HepG2 (cell line): Measurements from ENCODE around the gene SRP68. TPM values are rescaled to one million over a fixed set of nuclear protein-coding genes. Genes with fewer than 3 reads are reported as not detected.

Experiments used
- ATF2 ChIP-seq: sonication (generic); formaldehyde crosslinking; IDR thresholded peaks from 2 replicates; pipeline ENCODE4 v1.4.0; 2020; ENCODE audit warnings: missing genetic modification reagents
- CEBPB ChIP-seq: IDR thresholded peaks from 2 replicates; pipeline ENCODE4 v1.6.1; 2011; ENCODE audit warnings: low read depth, low read length, improper control_type of control experiment, borderline replicate concordance
- CERS6 ChIP-seq: sonication (generic); formaldehyde crosslinking; IDR thresholded peaks from 2 replicates; pipeline ENCODE4 v1.5.0; 2020; ENCODE audit warnings: missing genetic modification reagents
- DNMT3B ChIP-seq: conservative IDR thresholded peaks from 2 replicates; pipeline ENCODE4 v1.6.1; 2016; ENCODE audit warnings: missing biosample characterization, control low read depth
- E2F1 ChIP-seq: sonication (generic); formaldehyde crosslinking; IDR thresholded peaks from 2 replicates; pipeline ENCODE4 v1.5.0; 2020; ENCODE audit warnings: missing genetic modification reagents
- HDAC1 ChIP-seq: sonication (generic); formaldehyde crosslinking; IDR thresholded peaks from 2 replicates; pipeline ENCODE4 v1.5.1; 2020; ENCODE audit warnings: mild to moderate bottlenecking, missing genetic modification reagents
- HMG20A ChIP-seq: IDR thresholded peaks from 2 replicates; pipeline ENCODE4 v1.6.1; 2016; ENCODE audit warnings: borderline replicate concordance
- HOXD1 ChIP-seq: sonication (generic); formaldehyde crosslinking; IDR thresholded peaks from 2 replicates; pipeline ENCODE4 v1.5.0; 2020; ENCODE audit warnings: missing genetic modification reagents
- KLF9 ChIP-seq: IDR thresholded peaks from 2 replicates; pipeline ENCODE4 v1.6.1; 2016; ENCODE audit warnings: low read depth
- NCOA5 ChIP-seq: sonication (generic); formaldehyde crosslinking; IDR thresholded peaks from 2 replicates; pipeline ENCODE4 v1.4.0; 2020; ENCODE audit warnings: missing genetic modification reagents
- RARG ChIP-seq: sonication (generic); formaldehyde crosslinking; IDR thresholded peaks from 2 replicates; pipeline ENCODE4 v1.4.0; 2020; ENCODE audit warnings: low read depth, mild to moderate bottlenecking, missing genetic modification reagents
- RFXANK ChIP-seq: IDR thresholded peaks from 2 replicates; pipeline ENCODE4 v1.6.1; 2016
- SNAPC2 ChIP-seq: sonication (generic); formaldehyde crosslinking; IDR thresholded peaks from 2 replicates; pipeline ENCODE4 v1.8.1; 2022; ENCODE audit warnings: mild to moderate bottlenecking, missing genetic modification reagents
- TEAD2 ChIP-seq: sonication (generic); formaldehyde crosslinking; IDR thresholded peaks from 2 replicates; pipeline ENCODE4 v1.9.0; 2021; ENCODE audit warnings: missing genetic modification reagents
- THAP8 ChIP-seq: sonication (generic); formaldehyde crosslinking; IDR thresholded peaks from 2 replicates; pipeline ENCODE4 v1.5.1; 2020; ENCODE audit warnings: missing genetic modification reagents, mild to moderate bottlenecking, borderline replicate concordance
- U2AF1 ChIP-seq: fragments of 200-400 bp; formaldehyde crosslinking; optimal IDR thresholded peaks from 2 replicates; pipeline ENCODE3; 2017; ENCODE audit warnings: mild to moderate bottlenecking, low read depth, low read length
- ZBTB34 ChIP-seq: sonication (generic); formaldehyde crosslinking; IDR thresholded peaks from 2 replicates; pipeline ENCODE4 v1.8.0; 2022; ENCODE audit warnings: mild to moderate bottlenecking, missing genetic modification reagents
- ZBTB4 ChIP-seq: sonication (generic); formaldehyde crosslinking; IDR thresholded peaks from 2 replicates; pipeline ENCODE4 v1.4.0; 2020; ENCODE audit warnings: missing genetic modification reagents, mild to moderate bottlenecking, borderline replicate concordance
- ZFYVE20 ChIP-seq: sonication (generic); formaldehyde crosslinking; IDR thresholded peaks from 2 replicates; pipeline ENCODE4 v1.8.0; 2023; ENCODE audit warnings: low read depth, mild to moderate bottlenecking, moderate library complexity, missing genetic modification reagents, borderline replicate concordance
- ZNF766 ChIP-seq: sonication (generic); formaldehyde crosslinking; IDR thresholded peaks from 2 replicates; pipeline ENCODE4 v1.5.0; 2020; ENCODE audit warnings: missing genetic modification reagents, borderline replicate concordance
- ZSCAN9 ChIP-seq: IDR thresholded peaks from 2 replicates; pipeline ENCODE4 v1.6.1; 2016; ENCODE audit warnings: borderline replicate concordance
- polyA plus RNA-seq, 8 experiments: library from polyadenylated mRNA; depleted of rRNA in 3 of 8; stranded (reverse) in 7 of 8; unstranded in 1 of 8; fragments of >200 nt; fragmentation: Illumina TruSeq in 4 of 8; extraction: Trizol in 4 of 8; gene quantifications; 2 replicates each; pipeline versions ENCODE4 v1.2.1 to v1.2.3, GENCODE V29; 2011 to 2016; ENCODE audit warnings: low read depth in 4 of 8, missing spikeins in 1 of 8, mixed read lengths in 1 of 8; ENCODE audit not compliant: insufficient read depth in 1 of 8
- total RNA-seq, 5 experiments: library from RNA; depleted of rRNA; stranded (reverse); fragments of >200 nt; fragmentation: Illumina TruSeq; extraction: Trizol; gene quantifications; 2 replicates each; pipeline ENCODE4 v1.2.3, GENCODE V29; 2016; ENCODE audit warnings: low read depth in 1 of 5

Gene SRP68
- total and polyA plus RNA-seq, 2 of the 13 experiments (the other 11 are each of a cell fraction or from before 2014, with no cell fraction given), result 39.8 to 74.3 TPM

GRCh38 chr17:76103274-76104139, 31.2 kb upstream of the SRP68 start, which contains the start of gene EXOC7 (continued):
- TF ChIP-seq ATF2 (CRISPR knock-in tag) (peak; percentile 38), HMG20A (CRISPR knock-in tag) (no peak), NCOA5 (no peak), HOXD1 (no peak), HDAC1 (CRISPR knock-in tag) (peak; percentile 94), E2F1 (CRISPR knock-in tag) (no peak), TEAD2 (CRISPR knock-in tag) (no peak), THAP8 (CRISPR knock-in tag) (no peak), DNMT3B (CRISPR knock-in tag) (0 out of 2 replicates have a peak, but pooled peaks have one; percentile 10), ZSCAN9 (CRISPR knock-in tag) (no peak; the same call in 1 of the 2 replicates), RFXANK (CRISPR knock-in tag) (no peak), ZBTB4 (CRISPR knock-in tag) (peak; percentile 92), KLF9 (CRISPR knock-in tag) (peak; percentile 99), ZNF766 (peak; percentile 30; the same call in 1 of the 2 replicates), ZBTB34 (CRISPR knock-in tag) (no peak), CEBPB (no peak), ZFYVE20 (CRISPR knock-in tag) (no peak; the same call in 1 of the 2 replicates), U2AF1 (peak; percentile 39), CERS6 (CRISPR knock-in tag) (no peak), SNAPC2 (CRISPR knock-in tag) (no peak), RARG (CRISPR knock-in tag) (no peak; the same call in 1 of the 2 replicates)
